ENCODE results near the gene LRIT3. TPM values are rescaled to one million over a fixed set of nuclear protein-coding genes. Genes with fewer than 3 reads are reported as not detected.
"Not testable (repeated sequence)": the region's sequence is repeated elsewhere in the genome, so short reads cannot be mapped to it uniquely, and the experiment has no call there.

The LRIT3 gene
- total and polyA plus RNA-seq, 12 donors = 0.03 to 0.15 (median 0.06) TPM; not detected in 8

- ATAC-seq = no peak
- DNase-seq = no peak
- no peaks in the 10 kb centered on the region for H3K36me3 ChIP-seq
- 49 to 58% methylated on average over 11 of the region's 11 CpGs for WGBS, 2 donors
- H3K27ac ChIP-seq = no peak overlapping the region
- no peaks in the 10 kb centered on the region for H3K4me1 ChIP-seq
- intact Hi-C loops (cut with DNase I) = no loop called here
- no peak for TF ChIP-seq CTCF (IDR thresholded peaks at IDR 0.05)
- H3K4me3 ChIP-seq = no peak overlapping the region
- H3K27me3 ChIP-seq = no peaks in the 10 kb centered on the region
- no peaks in the 10 kb centered on the region for H3K9me3 ChIP-seq
Observed at GRCh38 chr4:109873791-109874514, 26.0 kb downstream of the LRIT3 start.

- no peaks in the 10 kb centered on the region for H3K36me3 ChIP-seq
- no peak for ATAC-seq
- H3K27me3 ChIP-seq = no peaks in the 10 kb centered on the region
- no peak for TF ChIP-seq CTCF (IDR thresholded peaks at IDR 0.05)
- WGBS, 2 donors = 93 to 97% methylated on average over 1 of the region's 1 CpG
- H3K27ac ChIP-seq = no peak overlapping the region
- no peaks in the 10 kb centered on the region for H3K4me1 ChIP-seq
- no peak overlapping the region for H3K4me3 ChIP-seq
- DNase-seq = no peak
- intact Hi-C loops (cut with DNase I) = no loop called here
- no peaks in the 10 kb centered on the region for H3K9me3 ChIP-seq
Observed at GRCh38 chr4:109875106-109875505, 27.2 kb downstream of the LRIT3 start.

- H3K27me3 ChIP-seq; H3K9me3 ChIP-seq; intact Hi-C loops (cut with DNase I); H3K36me3 ChIP-seq; ATAC-seq; H3K27ac ChIP-seq; DNase-seq; H3K4me1 ChIP-seq; H3K4me3 ChIP-seq: not testable (repeated sequence)
- 80 to 95% methylated on average over 2 of the region's 2 CpGs for WGBS, 2 donors
Observed at GRCh38 chr4:109875553-109875952, 27.6 kb downstream of the LRIT3 start.

GRCh38 chr4:109876634-109877265 lies 28.8 kb downstream of the LRIT3 start:
- ATAC-seq = no peak
- Histone ChIP-seq H3K4me1 (no peaks in the 10 kb centered on the region), H3K27me3 (no peaks in the 10 kb centered on the region), H3K36me3 (no peaks in the 10 kb centered on the region), H3K9me3 (no peaks in the 10 kb centered on the region), H3K27ac (no peak overlapping the region), H3K4me3 (no peak overlapping the region)
- DNase-seq = no peak
- intact Hi-C loops (cut with DNase I) = no loop called here
- WGBS, 2 donors = 95 to 96% methylated on average over 2 of the region's 2 CpGs
- TF ChIP-seq CTCF (IDR thresholded peaks at IDR 0.05) = no peak

GRCh38 chr4:109877400-109877799 lies 29.5 kb downstream of the LRIT3 start:
- H3K27ac ChIP-seq = no peak overlapping the region
- intact Hi-C loops (cut with DNase I) = no loop called here

More at GRCh38 chr4:109877400-109877799, 29.5 kb downstream of the LRIT3 start:
- H3K9me3 ChIP-seq = no peaks in the 10 kb centered on the region
- 56 to 67% methylated on average over 3 of the region's 3 CpGs for WGBS, 2 donors
- no peak overlapping the region for H3K4me3 ChIP-seq
- H3K36me3 ChIP-seq = no peaks in the 10 kb centered on the region
- DNase-seq (no peak), ATAC-seq (no peak)
- H3K4me1 ChIP-seq = no peaks in the 10 kb centered on the region
- TF ChIP-seq CTCF (IDR thresholded peaks at IDR 0.05) = no peak
- no peaks in the 10 kb centered on the region for H3K27me3 ChIP-seq
